GM23338 (cell line): ENCODE measurements around the gene ALPL. TPM values are rescaled to one million over a fixed set of nuclear protein-coding genes. Genes with fewer than 3 reads are reported as not detected.

Source experiments
- CREB1 ChIP-seq: fragments of 250-450 bp; sonication (Bioruptor Pico); IDR thresholded peaks from 2 replicates; pipeline ENCODE4 v1.5.0; 2020; ENCODE audit warnings: low read depth, mild to moderate bottlenecking, moderate library complexity
- EZH2 ChIP-seq: fragments of 200-600 bp; sonication (generic); IDR thresholded peaks from one replicate; pipeline ENCODE4 v1.8.0; 2017; ENCODE audit warnings: antibody characterized with exemption, mild to moderate bottlenecking, low read depth; ENCODE audit not compliant: unreplicated experiment
- NANOG ChIP-seq: IDR thresholded peaks from 2 replicates; pipeline ENCODE4 v1.6.1; 2016; ENCODE audit warnings: antibody characterized with exemption, borderline replicate concordance
- POLR2AphosphoS5 ChIP-seq: IDR thresholded peaks from 2 replicates; pipeline ENCODE4 v1.6.1; 2016; ENCODE audit warnings: antibody characterized with exemption, low read depth
- polyA plus RNA-seq: library from polyadenylated mRNA; unstranded; fragments of >200 nt; fragmentation: Nextera tagmentation; extraction: Ambion mirVana; gene quantifications from 2 replicates; pipeline ENCODE4 v1.2.1, GENCODE V29; 2016
- total RNA-seq: library from RNA; depleted of rRNA; stranded (reverse); fragments of >200 nt; shearing (Covaris generic); gene quantifications from 2 replicates; pipeline ENCODE4 v1.2.3, GENCODE V29; 2014
- TF ChIP-seq, protein P1 (sequence below): IDR thresholded peaks from one replicate; pipeline ENCODE4 v1.6.1; 2018; ENCODE audit warnings: antibody characterized with exemption; ENCODE audit not compliant: unreplicated experiment
- TF ChIP-seq, protein P2 (sequence below): fragments of 250-450 bp; sonication (Bioruptor Pico); IDR thresholded peaks from 2 replicates; pipeline ENCODE4 v1.5.0; 2020; ENCODE audit warnings: mild to moderate bottlenecking, moderate library complexity

ALPL gene
- total and polyA plus RNA-seq, 2 experiments from 2014 or later, result 116 to 187 TPM

DNA sequence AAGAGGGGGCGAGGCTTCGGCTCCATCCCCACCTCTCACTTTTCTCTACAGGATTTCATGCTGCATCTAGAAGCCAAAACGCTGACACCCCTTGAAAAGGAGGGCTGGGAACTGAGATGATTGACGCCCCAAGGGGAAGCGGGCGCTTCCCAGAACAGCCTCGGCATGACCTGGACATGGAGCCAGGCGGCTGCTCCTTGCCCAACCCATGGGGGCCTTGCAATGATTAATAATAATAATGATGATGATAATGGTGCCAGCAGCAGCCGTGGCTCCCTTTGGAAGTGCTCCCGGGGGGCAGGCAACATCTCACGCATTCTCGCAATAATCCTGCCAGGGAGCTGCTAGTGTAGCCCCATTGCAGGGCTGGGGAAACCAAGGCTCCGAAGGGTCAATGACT lies 81.7 kb downstream of the ALPL start (continued):
- TF ChIP-seq, protein P1, sequence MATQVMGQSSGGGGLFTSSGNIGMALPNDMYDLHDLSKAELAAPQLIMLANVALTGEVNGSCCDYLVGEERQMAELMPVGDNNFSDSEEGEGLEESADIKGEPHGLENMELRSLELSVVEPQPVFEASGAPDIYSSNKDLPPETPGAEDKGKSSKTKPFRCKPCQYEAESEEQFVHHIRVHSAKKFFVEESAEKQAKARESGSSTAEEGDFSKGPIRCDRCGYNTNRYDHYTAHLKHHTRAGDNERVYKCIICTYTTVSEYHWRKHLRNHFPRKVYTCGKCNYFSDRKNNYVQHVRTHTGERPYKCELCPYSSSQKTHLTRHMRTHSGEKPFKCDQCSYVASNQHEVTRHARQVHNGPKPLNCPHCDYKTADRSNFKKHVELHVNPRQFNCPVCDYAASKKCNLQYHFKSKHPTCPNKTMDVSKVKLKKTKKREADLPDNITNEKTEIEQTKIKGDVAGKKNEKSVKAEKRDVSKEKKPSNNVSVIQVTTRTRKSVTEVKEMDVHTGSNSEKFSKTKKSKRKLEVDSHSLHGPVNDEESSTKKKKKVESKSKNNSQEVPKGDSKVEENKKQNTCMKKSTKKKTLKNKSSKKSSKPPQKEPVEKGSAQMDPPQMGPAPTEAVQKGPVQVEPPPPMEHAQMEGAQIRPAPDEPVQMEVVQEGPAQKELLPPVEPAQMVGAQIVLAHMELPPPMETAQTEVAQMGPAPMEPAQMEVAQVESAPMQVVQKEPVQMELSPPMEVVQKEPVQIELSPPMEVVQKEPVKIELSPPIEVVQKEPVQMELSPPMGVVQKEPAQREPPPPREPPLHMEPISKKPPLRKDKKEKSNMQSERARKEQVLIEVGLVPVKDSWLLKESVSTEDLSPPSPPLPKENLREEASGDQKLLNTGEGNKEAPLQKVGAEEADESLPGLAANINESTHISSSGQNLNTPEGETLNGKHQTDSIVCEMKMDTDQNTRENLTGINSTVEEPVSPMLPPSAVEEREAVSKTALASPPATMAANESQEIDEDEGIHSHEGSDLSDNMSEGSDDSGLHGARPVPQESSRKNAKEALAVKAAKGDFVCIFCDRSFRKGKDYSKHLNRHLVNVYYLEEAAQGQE, result no peak
- TF ChIP-seq NANOG, result no peak
- TF ChIP-seq, protein P2, sequence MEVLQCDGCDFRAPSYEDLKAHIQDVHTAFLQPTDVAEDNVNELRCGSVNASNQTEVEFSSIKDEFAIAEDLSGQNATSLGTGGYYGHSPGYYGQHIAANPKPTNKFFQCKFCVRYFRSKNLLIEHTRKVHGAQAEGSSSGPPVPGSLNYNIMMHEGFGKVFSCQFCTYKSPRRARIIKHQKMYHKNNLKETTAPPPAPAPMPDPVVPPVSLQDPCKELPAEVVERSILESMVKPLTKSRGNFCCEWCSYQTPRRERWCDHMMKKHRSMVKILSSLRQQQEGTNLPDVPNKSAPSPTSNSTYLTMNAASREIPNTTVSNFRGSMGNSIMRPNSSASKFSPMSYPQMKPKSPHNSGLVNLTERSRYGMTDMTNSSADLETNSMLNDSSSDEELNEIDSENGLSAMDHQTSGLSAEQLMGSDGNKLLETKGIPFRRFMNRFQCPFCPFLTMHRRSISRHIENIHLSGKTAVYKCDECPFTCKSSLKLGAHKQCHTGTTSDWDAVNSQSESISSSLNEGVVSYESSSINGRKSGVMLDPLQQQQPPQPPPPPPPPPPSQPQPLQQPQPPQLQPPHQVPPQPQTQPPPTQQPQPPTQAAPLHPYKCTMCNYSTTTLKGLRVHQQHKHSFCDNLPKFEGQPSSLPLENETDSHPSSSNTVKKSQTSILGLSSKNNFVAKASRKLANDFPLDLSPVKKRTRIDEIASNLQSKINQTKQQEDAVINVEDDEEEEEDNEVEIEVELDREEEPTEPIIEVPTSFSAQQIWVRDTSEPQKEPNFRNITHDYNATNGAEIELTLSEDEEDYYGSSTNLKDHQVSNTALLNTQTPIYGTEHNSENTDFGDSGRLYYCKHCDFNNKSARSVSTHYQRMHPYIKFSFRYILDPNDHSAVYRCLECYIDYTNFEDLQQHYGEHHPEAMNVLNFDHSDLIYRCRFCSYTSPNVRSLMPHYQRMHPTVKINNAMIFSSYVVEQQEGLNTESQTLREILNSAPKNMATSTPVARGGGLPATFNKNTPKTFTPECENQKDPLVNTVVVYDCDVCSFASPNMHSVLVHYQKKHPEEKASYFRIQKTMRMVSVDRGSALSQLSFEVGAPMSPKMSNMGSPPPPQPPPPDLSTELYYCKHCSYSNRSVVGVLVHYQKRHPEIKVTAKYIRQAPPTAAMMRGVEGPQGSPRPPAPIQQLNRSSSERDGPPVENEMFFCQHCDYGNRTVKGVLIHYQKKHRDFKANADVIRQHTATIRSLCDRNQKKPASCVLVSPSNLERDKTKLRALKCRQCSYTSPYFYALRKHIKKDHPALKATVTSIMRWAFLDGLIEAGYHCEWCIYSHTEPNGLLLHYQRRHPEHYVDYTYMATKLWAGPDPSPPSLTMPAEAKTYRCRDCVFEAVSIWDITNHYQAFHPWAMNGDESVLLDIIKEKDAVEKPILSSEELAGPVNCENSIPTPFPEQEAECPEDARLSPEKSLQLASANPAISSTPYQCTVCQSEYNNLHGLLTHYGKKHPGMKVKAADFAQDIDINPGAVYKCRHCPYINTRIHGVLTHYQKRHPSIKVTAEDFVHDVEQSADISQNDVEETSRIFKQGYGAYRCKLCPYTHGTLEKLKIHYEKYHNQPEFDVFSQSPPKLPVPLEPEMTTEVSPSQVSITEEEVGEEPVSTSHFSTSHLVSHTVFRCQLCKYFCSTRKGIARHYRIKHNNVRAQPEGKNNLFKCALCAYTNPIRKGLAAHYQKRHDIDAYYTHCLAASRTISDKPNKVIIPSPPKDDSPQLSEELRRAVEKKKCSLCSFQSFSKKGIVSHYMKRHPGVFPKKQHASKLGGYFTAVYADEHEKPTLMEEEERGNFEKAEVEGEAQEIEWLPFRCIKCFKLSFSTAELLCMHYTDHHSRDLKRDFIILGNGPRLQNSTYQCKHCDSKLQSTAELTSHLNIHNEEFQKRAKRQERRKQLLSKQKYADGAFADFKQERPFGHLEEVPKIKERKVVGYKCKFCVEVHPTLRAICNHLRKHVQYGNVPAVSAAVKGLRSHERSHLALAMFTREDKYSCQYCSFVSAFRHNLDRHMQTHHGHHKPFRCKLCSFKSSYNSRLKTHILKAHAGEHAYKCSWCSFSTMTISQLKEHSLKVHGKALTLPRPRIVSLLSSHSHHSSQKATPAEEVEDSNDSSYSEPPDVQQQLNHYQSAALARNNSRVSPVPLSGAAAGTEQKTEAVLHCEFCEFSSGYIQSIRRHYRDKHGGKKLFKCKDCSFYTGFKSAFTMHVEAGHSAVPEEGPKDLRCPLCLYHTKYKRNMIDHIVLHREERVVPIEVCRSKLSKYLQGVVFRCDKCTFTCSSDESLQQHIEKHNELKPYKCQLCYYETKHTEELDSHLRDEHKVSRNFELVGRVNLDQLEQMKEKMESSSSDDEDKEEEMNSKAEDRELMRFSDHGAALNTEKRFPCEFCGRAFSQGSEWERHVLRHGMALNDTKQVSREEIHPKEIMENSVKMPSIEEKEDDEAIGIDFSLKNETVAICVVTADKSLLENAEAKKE (CRISPR knock-in tag), result no peak
- TF ChIP-seq EZH2, result no peak
- no peak for TF ChIP-seq POLR2AphosphoS5
- no peak for TF ChIP-seq CREB1 (CRISPR knock-in tag)
